HG03457 (cell line): ENCODE data around the gene TMEM245.

Experiments used
- ATAC-seq: cut with Tn5 transposase; IDR thresholded peaks from one replicate; pipeline ENCODE4 v1.9.1; 2021; ENCODE audit warnings: moderate number of reproducible peaks; ENCODE audit not compliant: unreplicated experiment

The TMEM245 gene

GRCh38 chr9:109107402-109108240, 12.1 kb downstream of the TMEM245 start:
- no peak for ATAC-seq

DNA sequence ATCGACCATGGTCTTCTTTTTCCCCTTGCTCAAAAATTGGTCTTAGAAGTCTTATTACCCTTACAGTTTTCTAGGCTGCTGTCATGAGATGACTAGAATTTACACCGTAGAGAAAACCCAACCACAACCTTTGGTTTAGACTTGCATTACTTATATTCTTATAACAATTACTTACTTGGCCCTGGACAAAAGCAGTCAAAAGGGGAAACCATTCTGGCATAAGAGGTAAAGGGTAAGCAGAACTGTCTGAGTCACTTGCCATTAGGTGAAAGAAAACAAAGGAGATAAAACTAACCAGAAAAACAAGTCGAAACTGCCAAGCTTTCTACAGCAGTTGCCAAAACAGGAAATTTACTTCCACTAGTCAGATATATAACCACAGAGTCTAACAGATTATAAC, 17.9 kb downstream of the TMEM245 start:
- ATAC-seq, result peak; percentile 67

DNA sequence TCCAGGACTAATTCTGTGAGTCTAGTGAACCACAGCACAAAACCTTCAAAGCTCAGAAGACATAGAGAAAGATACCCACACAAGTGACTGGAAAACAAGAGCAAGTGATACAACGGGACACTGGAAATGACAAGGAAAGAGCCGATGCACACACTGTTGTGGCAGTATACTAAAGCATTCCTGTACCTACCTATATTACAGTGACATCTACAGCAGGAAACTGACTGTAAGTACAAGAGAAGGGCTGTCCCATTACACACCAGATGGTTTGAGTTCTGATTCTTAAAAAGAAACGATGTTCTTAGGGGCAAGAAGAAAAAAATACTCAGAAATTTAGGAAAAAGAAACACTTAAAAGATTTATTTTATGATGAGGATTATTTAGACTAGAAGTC, 18.5 kb downstream of the TMEM245 start:
- no peak for ATAC-seq

DNA sequence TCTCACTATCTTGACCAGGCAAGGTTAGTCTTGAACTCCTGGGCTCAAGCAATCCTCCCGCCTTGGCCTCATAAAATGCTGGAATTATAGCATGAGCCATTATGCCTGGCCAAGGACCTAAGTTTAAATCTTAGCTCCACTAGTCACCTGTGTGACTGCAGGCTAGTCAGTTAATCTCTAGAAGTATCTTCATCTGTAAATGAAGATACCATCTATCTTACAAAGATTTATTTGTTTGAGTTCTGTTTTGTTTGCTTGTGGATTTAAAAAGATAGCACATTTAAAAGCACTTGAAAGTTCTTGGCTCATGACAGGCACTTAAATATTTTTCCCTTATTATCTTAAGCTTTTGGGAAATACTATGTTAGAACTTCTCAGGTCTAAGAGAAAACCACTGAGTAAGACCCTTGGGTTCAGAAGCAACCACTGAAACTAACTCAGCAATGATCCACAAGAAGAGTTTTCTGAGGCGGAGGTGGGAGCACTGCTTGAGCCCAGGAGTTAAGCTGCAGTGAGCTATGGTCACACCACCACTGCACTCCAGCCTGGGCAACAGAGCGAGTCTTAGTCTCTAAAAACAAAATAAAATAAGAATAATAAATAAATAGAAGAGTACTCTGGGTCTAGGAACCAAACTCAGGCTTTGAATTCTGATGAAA, 19.1 kb downstream of the TMEM245 start:
- no peak for ATAC-seq

GRCh38 chr9:109098960-109099308, 20.8 kb downstream of the TMEM245 start:
- no peak for ATAC-seq

DNA sequence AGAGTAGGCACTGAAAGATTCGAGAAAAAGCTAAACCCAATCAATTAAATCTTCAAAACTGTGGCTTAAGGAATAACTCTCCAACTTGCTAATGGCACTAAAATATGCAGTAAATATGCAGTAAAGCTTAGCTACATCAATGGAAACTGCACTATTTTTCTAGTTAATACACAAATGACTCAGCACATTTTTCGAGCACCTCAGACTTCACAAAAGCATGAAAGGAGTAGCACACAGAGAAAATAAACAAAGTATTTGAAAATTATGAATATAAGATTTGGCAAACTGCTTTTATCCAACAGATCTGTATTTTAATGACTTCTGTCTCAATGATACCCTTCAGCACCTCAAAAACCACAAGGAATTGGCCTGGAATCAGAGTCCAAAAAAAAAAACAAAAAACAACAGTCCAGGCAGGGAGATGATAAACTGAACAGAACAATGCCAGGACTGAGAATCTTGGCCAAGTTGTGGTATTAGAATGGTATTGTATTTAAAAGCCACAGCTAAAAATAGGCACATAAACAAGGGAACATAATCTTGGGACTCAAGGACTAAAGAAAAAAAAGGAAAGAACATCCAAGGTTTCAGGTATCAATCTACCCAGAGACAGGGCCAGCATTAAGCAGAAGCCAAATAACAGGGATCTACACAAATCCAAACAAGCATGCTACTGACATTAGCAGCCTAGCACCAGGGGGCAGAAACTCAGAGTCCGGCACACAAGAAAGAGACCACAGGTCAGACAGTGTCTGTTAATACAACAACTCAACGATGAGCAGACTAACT, 21.4 kb downstream of the TMEM245 start:
- ATAC-seq, result no peak

DNA sequence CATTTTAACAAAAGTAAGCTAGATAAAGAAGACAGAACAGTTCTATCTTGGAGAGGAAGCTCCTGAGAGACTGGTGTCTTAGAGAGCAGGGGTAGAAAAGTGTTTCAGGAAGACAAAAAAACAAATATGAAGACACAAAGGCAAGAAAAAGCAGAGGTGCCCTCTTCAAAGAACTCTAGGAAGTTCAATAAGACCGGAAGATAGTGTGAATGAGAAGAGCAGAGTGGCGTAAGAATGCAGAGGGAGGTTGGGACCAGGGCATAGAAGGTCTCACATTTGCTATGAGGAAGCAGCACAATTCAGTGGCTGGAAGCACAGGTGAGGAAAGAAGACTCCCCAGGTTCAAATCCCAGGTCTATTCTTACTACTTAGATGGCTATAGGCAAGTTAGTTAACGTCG, 22.6 kb downstream of the TMEM245 start:
- ATAC-seq, result no peak

DNA sequence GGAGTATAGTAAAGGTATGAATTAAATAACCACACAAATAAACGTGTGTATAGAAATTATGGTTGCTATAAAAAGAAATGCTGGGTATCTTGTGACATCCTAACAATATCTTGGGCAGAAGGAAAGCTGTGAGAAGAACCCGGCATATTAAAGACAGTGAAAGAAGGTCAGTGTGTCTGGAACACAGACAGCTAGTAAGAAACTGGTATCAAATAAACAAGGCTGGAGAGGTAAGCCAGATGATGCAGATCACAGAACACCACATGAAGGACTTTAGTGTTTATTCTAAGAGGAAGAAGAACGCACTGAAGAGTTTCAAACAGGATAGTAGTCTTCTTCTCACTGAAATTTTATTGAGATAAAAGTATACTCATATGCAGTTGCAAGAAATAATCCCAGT, 24.4 kb downstream of the TMEM245 start:
- ATAC-seq, result no peak

GRCh38 chr9:109094268-109094667, 25.5 kb downstream of the TMEM245 start:
- no peak for ATAC-seq

GRCh38 chr9:109092587-109092986, 27.2 kb downstream of the TMEM245 start:
- no peak for ATAC-seq

- no peak for ATAC-seq
These were observed 27.6 kb downstream of the TMEM245 start for GRCh38 chr9:109092051-109092580.

DNA sequence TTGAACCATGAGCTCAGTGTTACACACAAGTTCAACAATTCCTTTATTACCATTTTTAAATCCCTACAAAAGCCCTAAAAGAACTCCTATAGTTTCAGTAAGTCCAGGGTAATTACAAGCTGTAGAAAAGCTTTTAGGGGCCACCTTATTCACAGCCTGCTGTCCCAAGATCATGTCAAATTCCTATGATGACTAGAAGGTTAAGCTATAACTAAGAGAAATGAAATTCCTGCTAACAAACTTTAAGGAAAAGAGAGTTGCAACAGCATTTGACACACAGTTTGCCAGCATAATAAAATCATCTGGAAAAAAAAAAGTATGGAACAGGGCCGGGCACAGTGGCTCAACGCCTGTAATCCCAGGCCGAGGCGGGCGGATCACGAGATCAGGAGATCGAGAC, 31.5 kb downstream of the TMEM245 start:
- no peak for ATAC-seq

- no peak for ATAC-seq
These were observed 32.0 kb downstream of the TMEM245 start for GRCh38 chr9:109087795-109088194.

- peak; percentile 65 for ATAC-seq
These were observed 33.5 kb downstream of the TMEM245 start for GRCh38 chr9:109086221-109086620.

- no peak for ATAC-seq
These were observed 34.2 kb downstream of the TMEM245 start for GRCh38 chr9:109085510-109085909.

DNA sequence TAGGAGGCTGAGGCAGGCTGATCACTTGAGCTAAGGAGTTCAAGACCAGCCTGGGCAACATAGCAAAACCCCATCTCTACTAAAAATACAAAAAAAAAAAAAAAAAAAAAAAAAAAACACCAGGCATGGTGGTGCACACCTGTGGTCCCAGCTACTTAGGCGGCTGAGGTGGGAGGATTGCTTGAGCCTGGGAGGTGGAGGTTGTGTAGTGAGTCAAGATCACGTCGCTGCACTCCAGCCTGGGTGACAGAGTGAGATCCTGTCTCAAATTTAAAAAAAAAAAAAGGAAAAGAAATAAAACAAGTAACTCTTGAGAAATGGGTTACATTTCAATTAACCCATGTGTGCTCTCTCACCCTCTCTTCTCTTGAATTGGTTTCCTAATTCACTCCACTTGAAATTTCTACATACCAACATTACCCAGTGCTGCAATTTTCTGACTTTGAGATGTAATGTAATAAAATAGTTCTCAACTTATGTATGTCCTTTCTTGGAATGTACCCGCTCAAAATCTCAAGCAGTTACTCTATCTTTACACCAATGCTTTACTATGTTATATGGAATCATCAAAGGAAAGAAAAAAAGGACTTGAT, 35.8 kb downstream of the TMEM245 start:
- ATAC-seq, result no peak

GRCh38 chr9:109083141-109083540, 36.6 kb downstream of the TMEM245 start:
- no peak for ATAC-seq

DNA sequence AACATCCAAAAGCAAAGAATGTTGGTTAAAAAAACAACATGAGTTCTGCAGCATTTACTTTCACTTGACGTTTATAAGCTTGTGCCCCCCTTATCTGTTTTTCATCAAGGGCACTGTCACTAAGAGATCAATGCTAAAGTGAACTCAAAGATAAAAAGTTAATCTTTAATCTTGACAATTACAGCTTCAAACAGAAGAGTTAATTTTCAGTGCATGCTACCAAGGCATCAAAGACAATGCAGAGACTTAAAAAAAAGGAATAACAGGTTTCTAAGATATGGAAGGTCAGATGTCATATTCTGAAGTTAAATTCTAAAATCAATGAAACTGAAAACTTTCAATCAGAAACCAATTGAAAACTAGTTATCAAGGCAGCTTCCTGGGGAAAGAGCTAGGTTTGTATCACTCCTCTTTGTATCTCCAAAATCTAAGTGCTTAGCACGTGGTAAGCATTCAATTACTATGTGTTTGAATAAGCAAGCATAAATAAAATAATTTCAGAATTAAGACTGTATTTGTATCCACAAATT, 37.6 kb downstream of the TMEM245 start:
- ATAC-seq, result no peak

DNA sequence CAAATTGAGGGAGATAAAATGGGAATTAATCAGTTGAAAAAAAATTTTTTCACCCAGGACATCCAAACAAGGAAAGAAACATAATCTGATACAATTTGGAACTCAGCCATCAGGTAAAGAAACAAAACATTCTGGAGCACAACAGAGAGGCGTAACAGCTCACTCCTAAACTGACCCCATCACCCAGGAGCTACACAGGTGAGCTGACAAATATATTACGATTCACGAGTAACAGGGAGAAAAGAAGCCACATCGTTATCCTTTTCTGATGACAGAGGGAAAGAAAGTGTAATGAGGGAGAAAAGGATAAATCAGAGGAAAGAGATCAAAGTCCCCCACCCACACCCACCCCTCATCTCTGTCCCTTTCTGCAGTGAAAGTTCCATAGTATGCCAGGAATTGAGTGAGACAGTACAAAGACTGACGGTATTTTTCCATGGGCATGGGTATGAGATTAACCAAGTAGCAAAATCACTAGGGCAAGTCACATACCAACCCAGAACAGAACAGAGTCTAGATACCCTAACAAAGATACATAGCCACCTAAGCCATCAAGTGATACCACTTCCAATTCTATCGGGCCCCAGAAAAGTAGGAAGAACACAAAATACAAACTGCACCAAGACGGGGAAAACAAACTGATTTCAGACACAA, 45.4 kb downstream of the TMEM245 start:
- ATAC-seq, result no peak

DNA sequence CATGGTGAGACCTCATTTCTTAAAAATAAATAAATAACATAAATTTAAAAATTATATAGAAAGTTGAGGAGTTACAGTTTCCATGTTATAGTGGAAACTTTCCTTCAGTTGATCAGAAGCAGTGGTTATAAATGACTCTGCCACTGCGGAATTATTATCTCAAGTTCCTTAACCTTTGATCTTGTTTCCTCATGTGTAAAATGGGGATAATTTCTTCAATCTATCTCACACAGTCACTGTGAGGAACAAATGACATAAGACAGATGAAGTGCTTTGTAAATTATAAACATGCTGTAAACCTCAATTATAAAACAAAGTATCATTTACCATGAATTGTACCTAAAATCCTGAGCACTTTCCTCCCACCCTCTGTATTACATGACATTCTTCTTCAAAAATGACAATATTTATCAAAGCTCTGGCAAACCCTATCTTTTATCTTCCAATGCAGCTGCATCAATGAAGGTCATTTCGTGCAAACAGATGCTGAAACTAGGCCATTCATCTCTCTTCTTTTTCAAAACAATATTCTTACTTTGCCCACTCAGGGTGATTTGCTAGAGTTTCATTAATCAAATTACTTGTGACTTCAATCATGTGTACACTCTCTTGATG, 46.8 kb downstream of the TMEM245 start:
- no peak for ATAC-seq
